NOMO-1 (cell line): ENCODE measurements around the gene TEX44.

Experiments used
- DNase-seq, 2 experiments: peaks; one replicate each; lab custom pipeline; 2025; ENCODE audit not compliant: unreplicated experiment in 2 of 2; lab: John Stamatoyannopoulos, UW

Gene TEX44

GRCh38 chr2:231604101-231604684 is 11.5 kb downstream of the TEX44 start:
- no peak for DNase-seq

- DNase-seq, result peak; percentile 75 to 82
These were observed 12.3 kb downstream of the TEX44 start for GRCh38 chr2:231604685-231605606.

- DNase-seq, result no peak
These were observed 13.0 kb downstream of the TEX44 start for GRCh38 chr2:231605607-231606091.

- no peak for DNase-seq
These were observed 14.3 kb downstream of the TEX44 start for GRCh38 chr2:231606941-231607340.

GRCh38 chr2:231611273-231612108 is 18.8 kb downstream of the TEX44 start:
- peak; percentile 60 to 68 for DNase-seq

- DNase-seq, result peak in 1 of 2 experiments; percentile 86
These were observed 19.4 kb downstream of the TEX44 start for GRCh38 chr2:231612109-231612455.

GRCh38 chr2:231612456-231613330 is 20.0 kb downstream of the TEX44 start:
- peak; percentile 88 to 92 for DNase-seq

- peak in 1 of 2 experiments; percentile 94 for DNase-seq
These were observed 20.6 kb downstream of the TEX44 start for GRCh38 chr2:231613331-231613662.

GRCh38 chr2:231613663-231614558 is 21.2 kb downstream of the TEX44 start:
- peak; percentile 98 to 99 for DNase-seq

- peak; percentile 69 to 71 for DNase-seq
These were observed 21.9 kb downstream of the TEX44 start for GRCh38 chr2:231614559-231615057.

- DNase-seq, result peak in 1 of 2 experiments; percentile 49
These were observed 22.5 kb downstream of the TEX44 start for GRCh38 chr2:231615058-231615671.

- no peak for DNase-seq
These were observed 23.6 kb downstream of the TEX44 start for GRCh38 chr2:231616296-231616695.

GRCh38 chr2:231617059-231617926 is 24.6 kb downstream of the TEX44 start:
- DNase-seq, result no peak

- DNase-seq, result no peak
These were observed 28.6 kb downstream of the TEX44 start for GRCh38 chr2:231621051-231621879.

- no peak for DNase-seq
These were observed 30.3 kb downstream of the TEX44 start for GRCh38 chr2:231622963-231623362.

GRCh38 chr2:231626449-231626848 is 33.8 kb downstream of the TEX44 start:
- DNase-seq, result no peak
